ENCODE measurements around the gene COL8A1. TPM values are rescaled to one million over a fixed set of nuclear protein-coding genes. Genes with fewer than 3 reads are reported as not detected.

COL8A1 gene
- total RNA-seq, 1 experiment from 2014 or later = 0.07 TPM

DNA sequence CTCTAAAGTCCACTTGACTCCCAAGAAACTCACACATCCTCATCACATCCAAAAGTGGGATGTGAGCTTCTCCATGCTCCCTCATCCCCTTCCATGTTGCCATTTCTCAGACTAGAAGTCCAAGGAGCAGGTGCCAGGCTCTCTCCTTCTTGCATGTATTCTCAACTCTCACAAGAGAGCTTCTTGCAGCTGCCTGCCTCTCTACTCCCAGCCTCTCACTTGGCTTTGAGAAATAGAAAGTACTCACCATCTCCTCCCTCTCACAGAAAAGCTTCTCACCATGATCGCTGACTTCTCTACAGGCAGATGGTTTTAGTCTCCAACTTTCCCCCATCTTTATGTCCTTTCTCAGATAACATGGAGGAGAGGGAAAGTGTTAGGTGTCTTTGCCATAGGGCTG, 26.6 kb downstream of the COL8A1 start:
- H3K4me2 ChIP-seq (ENCODE audit: low read length) = no peak overlapping the region
- DNase-seq (ENCODE audit: low read depth, low spot score) (no peak), ATAC-seq (no peak)
- H3K9me2 ChIP-seq (ENCODE audit: insufficient read depth) = no peaks in the 10 kb centered on the region
- no peak overlapping the region for H3K4me3 ChIP-seq (replicated peaks in 1 of 2; ENCODE audit: low read depth in 1 of 2, low read length in 2 of 2)
- intact Hi-C loops (cut with micrococcal nuclease) = no loop called here
- BruUV-seq (replicated peaks) = no TSS peak
- no peaks in the 10 kb centered on the region for H3K9me3 ChIP-seq (ENCODE audit: control insufficient read depth in 1 of 2, insufficient read depth in 1 of 2, low read depth in 1 of 2, low read length in 2 of 2)
- H2AFZ ChIP-seq (ENCODE audit: low read depth, low read length, poor library complexity, severe bottlenecking) = no peak overlapping the region
- TF ChIP-seq ZNF274 (IDR thresholded peaks at IDR 0.05; ENCODE audit: low read depth, low read length) (no peak), POLR2A (IDR thresholded peaks at IDR 0.05; ENCODE audit: borderline replicate concordance, extremely low read depth, insufficient read depth, insufficient read length) (no peak), CEBPB (IDR thresholded peaks at IDR 0.05; ENCODE audit: low read depth) (no peak), EZH2 (IDR thresholded peaks at IDR 0.05) (no peak), EGR1 (IDR thresholded peaks at IDR 0.05; ENCODE audit: low read depth) (no peak)
- TF ChIP-seq, protein P1, sequence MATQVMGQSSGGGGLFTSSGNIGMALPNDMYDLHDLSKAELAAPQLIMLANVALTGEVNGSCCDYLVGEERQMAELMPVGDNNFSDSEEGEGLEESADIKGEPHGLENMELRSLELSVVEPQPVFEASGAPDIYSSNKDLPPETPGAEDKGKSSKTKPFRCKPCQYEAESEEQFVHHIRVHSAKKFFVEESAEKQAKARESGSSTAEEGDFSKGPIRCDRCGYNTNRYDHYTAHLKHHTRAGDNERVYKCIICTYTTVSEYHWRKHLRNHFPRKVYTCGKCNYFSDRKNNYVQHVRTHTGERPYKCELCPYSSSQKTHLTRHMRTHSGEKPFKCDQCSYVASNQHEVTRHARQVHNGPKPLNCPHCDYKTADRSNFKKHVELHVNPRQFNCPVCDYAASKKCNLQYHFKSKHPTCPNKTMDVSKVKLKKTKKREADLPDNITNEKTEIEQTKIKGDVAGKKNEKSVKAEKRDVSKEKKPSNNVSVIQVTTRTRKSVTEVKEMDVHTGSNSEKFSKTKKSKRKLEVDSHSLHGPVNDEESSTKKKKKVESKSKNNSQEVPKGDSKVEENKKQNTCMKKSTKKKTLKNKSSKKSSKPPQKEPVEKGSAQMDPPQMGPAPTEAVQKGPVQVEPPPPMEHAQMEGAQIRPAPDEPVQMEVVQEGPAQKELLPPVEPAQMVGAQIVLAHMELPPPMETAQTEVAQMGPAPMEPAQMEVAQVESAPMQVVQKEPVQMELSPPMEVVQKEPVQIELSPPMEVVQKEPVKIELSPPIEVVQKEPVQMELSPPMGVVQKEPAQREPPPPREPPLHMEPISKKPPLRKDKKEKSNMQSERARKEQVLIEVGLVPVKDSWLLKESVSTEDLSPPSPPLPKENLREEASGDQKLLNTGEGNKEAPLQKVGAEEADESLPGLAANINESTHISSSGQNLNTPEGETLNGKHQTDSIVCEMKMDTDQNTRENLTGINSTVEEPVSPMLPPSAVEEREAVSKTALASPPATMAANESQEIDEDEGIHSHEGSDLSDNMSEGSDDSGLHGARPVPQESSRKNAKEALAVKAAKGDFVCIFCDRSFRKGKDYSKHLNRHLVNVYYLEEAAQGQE (IDR thresholded peaks at IDR 0.05; ENCODE audit: low read depth) = no peak
- no peaks in the 10 kb centered on the region for H3K4me1 ChIP-seq (ENCODE audit: control insufficient read depth in 1 of 2, insufficient read depth in 2 of 2, low read length in 2 of 2)
- H3K36me3 ChIP-seq (ENCODE audit: control insufficient read depth in 1 of 2, insufficient read depth in 2 of 2, low read length in 2 of 2) = no peaks in the 10 kb centered on the region
- H3K79me2 ChIP-seq (ENCODE audit: insufficient read depth, low read length) = no peaks in the 10 kb centered on the region
- H3K27me3 ChIP-seq (ENCODE audit: insufficient read depth, low read length) = peaks cover 84% of the 10 kb centered on the region
- H3K9ac ChIP-seq (ENCODE audit: low read length) = no peak overlapping the region
- RAD21 ChIA-PET (ENCODE audit: low non-redundant PET in 1 of 2, low total read pairs in 2 of 2, uncharacterized antibody in 2 of 2, unreplicated experiment in 2 of 2) = no interaction called here
- POLR2A ChIA-PET = no interaction called here
- CTCF ChIA-PET = interaction anchor here (0.7 kb wide), 1 partner anchor 29 kb away, joined by 3 read pairs; no protein-coding TSS in a partner anchor
- no peaks in the 10 kb centered on the region for H4K20me1 ChIP-seq (ENCODE audit: insufficient read depth)
- H3K27ac ChIP-seq (ENCODE audit: low read depth, low read length) = no peak overlapping the region

DNA sequence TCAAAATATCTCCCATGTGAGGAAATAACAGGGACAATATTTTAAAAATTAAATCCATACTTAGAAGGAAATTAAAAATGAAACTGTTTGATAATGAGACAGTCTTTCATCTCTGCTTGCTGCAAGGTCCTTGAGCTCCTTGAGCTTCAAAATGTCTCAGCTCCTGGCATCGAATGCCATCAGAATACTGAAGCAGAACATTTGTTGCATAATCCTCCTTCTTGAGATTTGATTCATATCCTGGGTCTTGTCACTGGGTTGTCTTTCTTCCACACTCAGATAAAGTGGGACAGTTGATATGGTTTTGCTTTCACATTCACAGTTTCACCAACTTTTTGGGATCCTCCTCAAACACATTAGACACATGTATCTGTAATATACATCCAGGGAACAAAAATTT, 27.8 kb downstream of the COL8A1 start:
- Histone ChIP-seq H3K36me3 (ENCODE audit: control insufficient read depth in 1 of 2, insufficient read depth in 2 of 2, low read length in 2 of 2) (no peaks in the 10 kb centered on the region), H3K4me1 (ENCODE audit: control insufficient read depth in 1 of 2, insufficient read depth in 2 of 2, low read length in 2 of 2) (no peaks in the 10 kb centered on the region), H3K27ac (ENCODE audit: low read depth, low read length) (no peak overlapping the region), H3K9me2 (ENCODE audit: insufficient read depth) (no peaks in the 10 kb centered on the region), H4K20me1 (ENCODE audit: insufficient read depth) (no peaks in the 10 kb centered on the region), H3K4me2 (ENCODE audit: low read length) (no peak overlapping the region), H3K9me3 (ENCODE audit: control insufficient read depth in 1 of 2, insufficient read depth in 1 of 2, low read depth in 1 of 2, low read length in 2 of 2) (no peaks in the 10 kb centered on the region), H3K4me3 (replicated peaks in 1 of 2; ENCODE audit: low read depth in 1 of 2, low read length in 2 of 2) (no peak overlapping the region), H2AFZ (ENCODE audit: low read depth, low read length, poor library complexity, severe bottlenecking) (no peak overlapping the region), H3K9ac (ENCODE audit: low read length) (no peak overlapping the region), H3K79me2 (ENCODE audit: insufficient read depth, low read length) (no peaks in the 10 kb centered on the region), H3K27me3 (ENCODE audit: insufficient read depth, low read length) (peaks cover 75% of the 10 kb centered on the region)
- no TSS peak for BruUV-seq (replicated peaks)
- POLR2A ChIA-PET = no interaction called here
- CTCF ChIA-PET = no interaction called here
- ATAC-seq (no peak), DNase-seq (ENCODE audit: low read depth, low spot score) (no peak)
- intact Hi-C loops (cut with micrococcal nuclease) = no loop called here
- RAD21 ChIA-PET (ENCODE audit: low non-redundant PET in 1 of 2, low total read pairs in 2 of 2, uncharacterized antibody in 2 of 2, unreplicated experiment in 2 of 2) = no interaction called here
- TF ChIP-seq YY1 (IDR thresholded peaks at IDR 0.05; ENCODE audit: extremely low read depth, insufficient replicate concordance, low read depth, low read length) = no peak
- no peak for TF ChIP-seq JUND (IDR thresholded peaks at IDR 0.05)
- TF ChIP-seq POLR2AphosphoS5 (IDR thresholded peaks at IDR 0.05; ENCODE audit: low read depth, low read length) = no peak
- TF ChIP-seq EZH2phosphoT487 (IDR thresholded peaks at IDR 0.05; ENCODE audit: borderline replicate concordance) = no peak
- no peak for TF ChIP-seq SP1 (IDR thresholded peaks at IDR 0.05; ENCODE audit: low read depth)
- no peak for TF ChIP-seq EZH2 (IDR thresholded peaks at IDR 0.05)
- no peak for TF ChIP-seq EGR1 (IDR thresholded peaks at IDR 0.05; ENCODE audit: low read depth)
- TF ChIP-seq SIN3A (IDR thresholded peaks at IDR 0.05; ENCODE audit: low read depth) = no peak
- TF ChIP-seq, protein P2, sequence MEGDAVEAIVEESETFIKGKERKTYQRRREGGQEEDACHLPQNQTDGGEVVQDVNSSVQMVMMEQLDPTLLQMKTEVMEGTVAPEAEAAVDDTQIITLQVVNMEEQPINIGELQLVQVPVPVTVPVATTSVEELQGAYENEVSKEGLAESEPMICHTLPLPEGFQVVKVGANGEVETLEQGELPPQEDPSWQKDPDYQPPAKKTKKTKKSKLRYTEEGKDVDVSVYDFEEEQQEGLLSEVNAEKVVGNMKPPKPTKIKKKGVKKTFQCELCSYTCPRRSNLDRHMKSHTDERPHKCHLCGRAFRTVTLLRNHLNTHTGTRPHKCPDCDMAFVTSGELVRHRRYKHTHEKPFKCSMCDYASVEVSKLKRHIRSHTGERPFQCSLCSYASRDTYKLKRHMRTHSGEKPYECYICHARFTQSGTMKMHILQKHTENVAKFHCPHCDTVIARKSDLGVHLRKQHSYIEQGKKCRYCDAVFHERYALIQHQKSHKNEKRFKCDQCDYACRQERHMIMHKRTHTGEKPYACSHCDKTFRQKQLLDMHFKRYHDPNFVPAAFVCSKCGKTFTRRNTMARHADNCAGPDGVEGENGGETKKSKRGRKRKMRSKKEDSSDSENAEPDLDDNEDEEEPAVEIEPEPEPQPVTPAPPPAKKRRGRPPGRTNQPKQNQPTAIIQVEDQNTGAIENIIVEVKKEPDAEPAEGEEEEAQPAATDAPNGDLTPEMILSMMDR (IDR thresholded peaks at IDR 0.05 in 2 of 3, conservative IDR thresholded peaks at IDR 0.05 in 1 of 3; ENCODE audit: borderline replicate concordance in 1 of 3, insufficient read depth in 1 of 3, low read depth in 2 of 3, low read length in 2 of 3) = no peak
- no peak for TF ChIP-seq TCF7L2 (IDR thresholded peaks at IDR 0.05; ENCODE audit: borderline replicate concordance, extremely low read depth, insufficient read depth, insufficient read length)

Data from HCT116 (cell line).